HepG2 (cell line): ENCODE results near the gene GJA9.

Experiments
- CC2D1A ChIP-seq: sonication (generic); formaldehyde crosslinking; IDR thresholded peaks from 2 replicates; pipeline ENCODE4 v1.8.1; 2023; ENCODE audit warnings: mild to moderate bottlenecking, missing genetic modification reagents
- CTCF ChIP-seq: sonication (generic); formaldehyde crosslinking; IDR thresholded peaks from 2 replicates; pipeline ENCODE4 v1.5.0; 2020; ENCODE audit warnings: mild to moderate bottlenecking, missing genetic modification reagents, moderate library complexity
- FOXM1 ChIP-seq: sonication (generic); formaldehyde crosslinking; IDR thresholded peaks from 2 replicates; pipeline ENCODE4 v1.5.0; 2020; ENCODE audit warnings: missing genetic modification reagents
- HNF1B ChIP-seq: sonication (generic); formaldehyde crosslinking; IDR thresholded peaks from 2 replicates; pipeline ENCODE4 v1.5.1; 2020; ENCODE audit warnings: mild to moderate bottlenecking, moderate library complexity, missing genetic modification reagents
- HNRNPH1 ChIP-seq: fragments of 200-400 bp; formaldehyde crosslinking; optimal IDR thresholded peaks from 2 replicates; pipeline ENCODE3; 2017; ENCODE audit warnings: mild to moderate bottlenecking, low read depth, low read length
- POLR2A ChIP-seq, 2 experiments: IDR thresholded peaks; 2 replicates each; pipeline ENCODE4 v1.6.1; 2011; ENCODE audit warnings: low read depth in 2 of 2, low read length in 2 of 2, mild to moderate bottlenecking in 1 of 2, moderate library complexity in 1 of 2; ENCODE audit not compliant: insufficient read depth in 1 of 2
- SNAPC5 ChIP-seq: sonication (generic); formaldehyde crosslinking; IDR thresholded peaks from 2 replicates; pipeline ENCODE4 v1.8.1; 2023; ENCODE audit warnings: mild to moderate bottlenecking, missing genetic modification reagents, borderline replicate concordance
- TAF1 ChIP-seq: sonication (generic); formaldehyde crosslinking; IDR thresholded peaks from 2 replicates; pipeline ENCODE4 v1.4.0; 2020; ENCODE audit warnings: missing genetic modification reagents
- YY1 ChIP-seq: IDR thresholded peaks from 2 replicates; pipeline ENCODE4 v1.6.1; 2011; ENCODE audit warnings: low read length, low read depth, moderate library complexity, mild to moderate bottlenecking; ENCODE audit not compliant: insufficient read depth, insufficient replicate concordance
- ZNF362 ChIP-seq: sonication (generic); formaldehyde crosslinking; IDR thresholded peaks from 2 replicates; pipeline ENCODE4 v1.4.0; 2020; ENCODE audit warnings: missing genetic modification reagents, mild to moderate bottlenecking, borderline replicate concordance
- ZNF747 ChIP-seq: sonication (generic); formaldehyde crosslinking; IDR thresholded peaks from 2 replicates; pipeline ENCODE4 v1.8.1; 2023; ENCODE audit warnings: missing genetic modification reagents, mild to moderate bottlenecking, borderline replicate concordance

GRCh38 chr1:38925391-38925790, 44.0 kb upstream of the GJA9 start:
- TF ChIP-seq CTCF (CRISPR knock-in tag): no peak
- TF ChIP-seq HNF1B (CRISPR knock-in tag): no peak
- no peak for TF ChIP-seq ZNF362 (CRISPR knock-in tag)
- no peak for TF ChIP-seq TAF1 (CRISPR knock-in tag)
- TF ChIP-seq POLR2A (IDR thresholded peaks at IDR 0.05; ENCODE audit: insufficient read depth in 1 of 2, low read depth in 2 of 2, low read length in 2 of 2): no peak
- TF ChIP-seq CC2D1A (CRISPR knock-in tag): no peak
- no peak for TF ChIP-seq SNAPC5 (CRISPR knock-in tag)
- no peak for TF ChIP-seq HNRNPH1
- no peak for TF ChIP-seq ZNF747 (CRISPR knock-in tag)
- no peak for TF ChIP-seq YY1
- no peak for TF ChIP-seq FOXM1 (CRISPR knock-in tag)
